Ishikawa (cell line): ENCODE data around the gene ERBB3.

Experiments
- CEBPB ChIP-seq: IDR thresholded peaks from 2 replicates; pipeline ENCODE4 v1.6.1; 2012
- CREB1 ChIP-seq: IDR thresholded peaks from 2 replicates; pipeline ENCODE4 v1.6.1; 2012; ENCODE audit warnings: low read depth
- EGR1 ChIP-seq: IDR thresholded peaks from 2 replicates; pipeline ENCODE4 v1.6.1; 2012
- EP300 ChIP-seq: IDR thresholded peaks from 2 replicates; pipeline ENCODE4 v1.6.1; 2012; ENCODE audit warnings: borderline replicate concordance
- FOXM1 ChIP-seq: IDR thresholded peaks from 2 replicates; pipeline ENCODE4 v1.6.1; 2012; ENCODE audit warnings: low read depth, borderline replicate concordance
- NFIC ChIP-seq: IDR thresholded peaks from 2 replicates; pipeline ENCODE4 v1.6.1; 2012
- RAD21 ChIP-seq: IDR thresholded peaks from 2 replicates; pipeline ENCODE4 v1.6.1; 2012; ENCODE audit warnings: low read depth
- REST ChIP-seq: IDR thresholded peaks from 2 replicates; pipeline ENCODE4 v1.6.1; 2012; ENCODE audit warnings: low read depth, mild to moderate bottlenecking
- TAF1 ChIP-seq: IDR thresholded peaks from 2 replicates; pipeline ENCODE4 v1.6.1; 2012; ENCODE audit warnings: low read depth, mild to moderate bottlenecking
- TCF12 ChIP-seq: IDR thresholded peaks from 2 replicates; pipeline ENCODE4 v1.6.1; 2012; ENCODE audit warnings: low read depth
- TEAD4 ChIP-seq: IDR thresholded peaks from 2 replicates; pipeline ENCODE4 v1.6.1; 2012
- USF1 ChIP-seq: IDR thresholded peaks from 2 replicates; pipeline ENCODE4 v1.6.1; 2012
- YY1 ChIP-seq: IDR thresholded peaks from 2 replicates; pipeline ENCODE4 v1.6.1; 2012; ENCODE audit warnings: low read depth
- ZBTB7A ChIP-seq: IDR thresholded peaks from 2 replicates; pipeline ENCODE4 v1.6.1; 2012; ENCODE audit warnings: low read depth

GRCh38 chr12:56143217-56143616 lies 63.3 kb downstream of the ERBB3 start:
- TF ChIP-seq EP300 = no peak
- TF ChIP-seq REST = no peak
- TF ChIP-seq CREB1 = no peak
- no peak for TF ChIP-seq RAD21
- TF ChIP-seq EGR1 = no peak
- TF ChIP-seq TCF12 = no peak
- TF ChIP-seq ZBTB7A = no peak
- no peak for TF ChIP-seq USF1
- no peak for TF ChIP-seq FOXM1
- TF ChIP-seq CEBPB = no peak
- TF ChIP-seq NFIC = no peak
- no peak for TF ChIP-seq TAF1
- no peak for TF ChIP-seq TEAD4
- TF ChIP-seq YY1 = no peak
